A673 (cell line): Measurements from ENCODE around the gene VMO1. TPM values are rescaled to one million over a fixed set of nuclear protein-coding genes. Genes with fewer than 3 reads are reported as not detected.
A peak's percentile ranks its signal among the peaks of the same experiment; 100 is the strongest.

Source experiments
- BruUV-seq: library from RNA; stranded (reverse); fragments of 400-500 nt; replicated peaks from 2 replicates; lab custom pipeline; 2021; lab: Mats Ljungman, UMichigan
- CTCF ChIA-PET: fragments of 300-600 bp; sonication (Branson Sonifier 250); formaldehyde crosslinking; loops from one replicate; lab custom pipeline; 2022; ENCODE audit warnings: antibody characterized with exemption; lab: Charles Lee
- POLR2A ChIA-PET: fragments of 300-600 bp; sonication (Branson Sonifier 250); formaldehyde crosslinking; loops from one replicate; lab custom pipeline; 2022; ENCODE audit warnings: antibody characterized with exemption; ENCODE audit not compliant: low non-redundant PET; lab: Charles Lee
- DNase-seq: peaks from one replicate; pipeline ENCODE4 v3.0.0-alpha.2; 2015; ENCODE audit warnings: low spot score
- H3K27ac ChIP-seq: fragments of 200-600 bp; sonication (generic); 2 replicates; pipeline ENCODE4 v1.5.1; 2016; ENCODE audit warnings: mixed run types, low read depth, mild to moderate bottlenecking, mixed read lengths, antibody characterized with exemption, low read length; ENCODE audit not compliant: poor library complexity, severe bottlenecking
- H3K27me3 ChIP-seq: fragments of 200-600 bp; sonication (generic); replicated peaks from 2 replicates; pipeline ENCODE4 v1.6.1; 2017; ENCODE audit warnings: mixed run types, low read depth, mild to moderate bottlenecking, mixed read lengths, antibody characterized with exemption, low read length; ENCODE audit not compliant: insufficient read depth, poor library complexity
- H3K36me3 ChIP-seq: fragments of 200-600 bp; sonication (generic); 2 replicates; pipeline ENCODE4 v1.6.1; 2016; ENCODE audit warnings: mixed run types, mild to moderate bottlenecking, mixed read lengths, antibody characterized with exemption, low read length; ENCODE audit not compliant: insufficient read depth, poor library complexity, severe bottlenecking
- H3K4me1 ChIP-seq: fragments of 200-600 bp; sonication (generic); 2 replicates; pipeline ENCODE4 v1.6.1; 2017; ENCODE audit warnings: mixed run types, mild to moderate bottlenecking, mixed read lengths, antibody characterized with exemption, low read length; ENCODE audit not compliant: insufficient read depth, poor library complexity, severe bottlenecking
- H3K4me3 ChIP-seq: fragments of 200-600 bp; sonication (generic); 2 replicates; pipeline ENCODE4 v1.5.1; 2016; ENCODE audit warnings: low read depth, mixed run types, mild to moderate bottlenecking, mixed read lengths, low read length; ENCODE audit not compliant: poor library complexity, severe bottlenecking
- H3K9me3 ChIP-seq: fragments of 200-600 bp; sonication (generic); 2 replicates; pipeline ENCODE4 v1.6.1; 2016; ENCODE audit warnings: mixed run types, low read depth, mild to moderate bottlenecking, mixed read lengths, antibody characterized with exemption, low read length; ENCODE audit not compliant: poor library complexity, severe bottlenecking
- CTCF ChIP-seq: fragments of 300-800, 200-600 bp; sonication (generic); conservative IDR thresholded peaks from 2 replicates; pipeline ENCODE4 v1.5.1; 2017; ENCODE audit warnings: low read depth, mild to moderate bottlenecking, antibody characterized with exemption, low read length, moderate library complexity, mixed read lengths
- EZH2 ChIP-seq: fragments of 200-600 bp; sonication (generic); IDR thresholded peaks from 2 replicates; pipeline ENCODE4 v1.6.1; 2017; ENCODE audit warnings: borderline replicate concordance, low read depth, mild to moderate bottlenecking, mixed read lengths, antibody characterized with exemption, low read length; ENCODE audit not compliant: poor library complexity, severe bottlenecking
- intact Hi-C: fragments of 100-400 bp; cut with micrococcal nuclease; formaldehyde crosslinking; loops from one replicate; pipeline ENCODE4 v1.10.0; 2022; ENCODE audit not compliant: unreplicated experiment
- total RNA-seq: library from RNA; stranded (reverse); gene quantifications from 2 replicates; pipeline ENCODE4 v1.2.3, GENCODE V29; 2021

VMO1 gene
- total RNA-seq, 1 experiment from 2014 or later, result 28.6 TPM

GRCh38 chr17:4789701-4789950, 3.5 kb upstream of the VMO1 start:
- Histone ChIP-seq H3K9me3 (no peaks in the 10 kb centered on the region), H3K4me1 (peaks cover 36% of the 10 kb centered on the region), H3K27me3 (no peaks in the 10 kb centered on the region), H3K4me3 (peak overlapping the region; percentile 84), H3K27ac (peak overlapping the region; percentile 89), H3K36me3 (no peaks in the 10 kb centered on the region)
- CTCF ChIA-PET, result interaction anchor here (1.3 to 1.5 kb wide), 3 partner anchors 58 to 79 kb away, joined by 3 to 7 read pairs (median 5); partner anchors contain the start of genes ARRB2 and MED11
- no TSS peak for BruUV-seq
- intact Hi-C loops, result no loop called here
- TF ChIP-seq EZH2, result no peak
- no peak for TF ChIP-seq CTCF
- POLR2A ChIA-PET, result no interaction called here
- DNase-seq, result no peak

- Histone ChIP-seq H3K27ac (peak within 1 kb of the TSS; percentile 89), H3K36me3 (no peaks in the 10 kb centered on the region), H3K4me1 (peaks cover 36% of the 10 kb centered on the region), H3K4me3 (peak within 1 kb of the TSS; percentile 84), H3K27me3 (no peaks in the 10 kb centered on the region), H3K9me3 (no peaks in the 10 kb centered on the region)
- TF ChIP-seq CTCF (no peak), EZH2 (no peak)
- ChIA-PET POLR2A (no interaction called here), CTCF (interaction anchor here (1.3 to 1.5 kb wide), 3 partner anchors 58 to 79 kb away, joined by 3 to 7 read pairs (median 5); partner anchors contain the start of genes ARRB2 and MED11)
- no peak for DNase-seq
- no TSS peak for BruUV-seq
- intact Hi-C loops, result no loop called here
Measured at GRCh38 chr17:4788807-4789700, 2.9 kb upstream of the VMO1 start, which contains the start of gene GLTPD2. Gene GLTPD2 (plus strand): TSS chr17:4788964. CDS start chr17:4789012, 48 bp downstream.

GRCh38 chr17:4788159-4788806, 2.1 kb upstream of the VMO1 start:
- intact Hi-C loops, result no loop called here
- Histone ChIP-seq H3K36me3 (no peaks in the 10 kb centered on the region), H3K9me3 (no peaks in the 10 kb centered on the region), H3K4me3 (peak overlapping the region; percentile 84), H3K27ac (peak overlapping the region; percentile 89), H3K27me3 (no peaks in the 10 kb centered on the region), H3K4me1 (peaks cover 36% of the 10 kb centered on the region)
- no TSS peak for BruUV-seq
- TF ChIP-seq CTCF (no peak), EZH2 (no peak)
- peak; percentile 27 for DNase-seq
- ChIA-PET POLR2A (no interaction called here), CTCF (no interaction called here)
